ENCODE measurements around the gene HTT-AS. TPM values are rescaled to one million over a fixed set of nuclear protein-coding genes. Genes with fewer than 3 reads are reported as not detected.

HTT-AS gene
- total and polyA plus RNA-seq, 8 donors: not detected

DNA sequence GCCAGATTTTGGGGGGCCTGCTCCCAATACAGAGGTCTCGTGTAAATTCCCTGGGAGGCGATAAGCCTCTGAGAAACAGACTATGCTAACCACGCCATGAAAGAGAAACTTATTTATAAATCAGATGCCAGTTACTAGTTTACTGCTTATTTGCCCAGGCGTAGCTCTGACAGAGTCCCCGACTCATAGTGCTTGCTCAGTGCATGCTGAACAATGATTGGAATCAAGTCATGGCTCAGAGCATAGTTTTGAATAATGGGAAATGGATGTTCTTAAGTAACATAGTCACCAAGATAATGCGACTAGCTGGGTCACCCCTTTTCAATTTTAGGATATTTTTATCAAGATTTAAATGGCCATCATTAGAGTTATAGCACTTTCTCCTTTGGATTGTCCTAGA lies 40.0 kb upstream of the HTT-AS start:
- Histone ChIP-seq H3K27me3 (no peaks in the 10 kb centered on the region), H3K36me3 (peaks cover 0 to 15% (median 10%) of the 10 kb centered on the region in 3 donors), H3K27ac (no peak overlapping the region), H3K4me1 (peaks cover 0 to 11% (median 9%) of the 10 kb centered on the region in 3 donors), H3K9me3 (no peaks in the 10 kb centered on the region), H3K4me3 (no peak overlapping the region)
- FAIRE-seq (no peak), ATAC-seq (peak in 1 of 4 donors; percentile 24), DNase-seq (no peak)
- TF ChIP-seq, protein P1, sequence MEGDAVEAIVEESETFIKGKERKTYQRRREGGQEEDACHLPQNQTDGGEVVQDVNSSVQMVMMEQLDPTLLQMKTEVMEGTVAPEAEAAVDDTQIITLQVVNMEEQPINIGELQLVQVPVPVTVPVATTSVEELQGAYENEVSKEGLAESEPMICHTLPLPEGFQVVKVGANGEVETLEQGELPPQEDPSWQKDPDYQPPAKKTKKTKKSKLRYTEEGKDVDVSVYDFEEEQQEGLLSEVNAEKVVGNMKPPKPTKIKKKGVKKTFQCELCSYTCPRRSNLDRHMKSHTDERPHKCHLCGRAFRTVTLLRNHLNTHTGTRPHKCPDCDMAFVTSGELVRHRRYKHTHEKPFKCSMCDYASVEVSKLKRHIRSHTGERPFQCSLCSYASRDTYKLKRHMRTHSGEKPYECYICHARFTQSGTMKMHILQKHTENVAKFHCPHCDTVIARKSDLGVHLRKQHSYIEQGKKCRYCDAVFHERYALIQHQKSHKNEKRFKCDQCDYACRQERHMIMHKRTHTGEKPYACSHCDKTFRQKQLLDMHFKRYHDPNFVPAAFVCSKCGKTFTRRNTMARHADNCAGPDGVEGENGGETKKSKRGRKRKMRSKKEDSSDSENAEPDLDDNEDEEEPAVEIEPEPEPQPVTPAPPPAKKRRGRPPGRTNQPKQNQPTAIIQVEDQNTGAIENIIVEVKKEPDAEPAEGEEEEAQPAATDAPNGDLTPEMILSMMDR (IDR thresholded peaks at IDR 0.05): no peak
- intact Hi-C loops (cut with DNase I): no loop called here
- 96 to 98% methylated on average over 6 of the region's 6 CpGs for WGBS, 2 donors

DNA sequence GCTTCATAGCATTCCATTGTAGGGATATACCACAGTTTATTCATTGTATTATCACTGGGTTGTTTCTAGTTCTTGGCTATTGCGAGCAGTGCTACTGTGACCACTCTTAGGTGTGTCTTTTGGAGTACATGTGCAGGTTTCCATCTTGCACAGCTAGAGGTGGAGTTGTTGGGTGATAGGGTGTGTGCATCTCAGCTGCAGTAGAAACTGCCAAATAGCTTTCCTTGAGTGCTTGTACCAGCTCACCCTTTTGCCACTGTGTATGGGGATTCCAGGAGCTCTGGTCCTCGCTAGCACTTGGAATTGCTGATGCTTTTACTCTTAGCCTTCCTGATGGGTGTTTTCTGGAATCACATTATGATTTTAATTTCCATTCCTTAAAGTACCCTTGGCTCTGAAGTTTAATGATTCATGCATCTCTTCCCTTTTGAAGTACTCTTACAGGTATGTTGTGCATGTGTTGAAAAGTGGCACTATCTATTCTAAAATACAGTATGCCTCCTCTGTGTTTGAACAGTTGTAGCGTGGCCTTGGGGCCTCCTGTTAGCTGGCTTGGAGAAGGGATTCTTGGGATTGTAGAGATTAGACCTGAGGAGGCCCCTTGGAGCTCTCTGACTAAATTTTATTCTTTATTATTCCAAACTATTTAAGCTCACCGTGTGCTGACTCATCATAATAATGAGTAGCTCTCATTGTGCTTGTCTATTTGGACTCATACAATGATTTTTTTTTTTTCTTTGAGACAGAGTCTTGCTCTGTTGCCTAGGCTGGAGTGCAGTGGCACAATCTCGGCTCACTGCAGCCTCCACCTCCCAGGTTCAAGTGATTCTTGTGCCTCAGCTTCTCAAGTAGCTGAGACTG lies 38.5 kb upstream of the HTT-AS start:
- Histone ChIP-seq H3K27ac (no peak overlapping the region), H3K4me3 (no peak overlapping the region), H3K36me3 (peaks cover 0 to 18% (median 10%) of the 10 kb centered on the region in 3 donors), H3K4me1 (peaks cover 0 to 11% (median 9%) of the 10 kb centered on the region in 3 donors), H3K27me3 (no peaks in the 10 kb centered on the region), H3K9me3 (no peaks in the 10 kb centered on the region)
- DNase-seq: no peak
- FAIRE-seq: no peak
- TF ChIP-seq, protein P1 (IDR thresholded peaks at IDR 0.05): no peak
- ATAC-seq: peak; percentile 51 to 89 (median 68)
- intact Hi-C loops (cut with DNase I): no loop called here
- WGBS, 2 donors: 55 to 56% methylated on average over 5 of the region's 5 CpGs

DNA sequence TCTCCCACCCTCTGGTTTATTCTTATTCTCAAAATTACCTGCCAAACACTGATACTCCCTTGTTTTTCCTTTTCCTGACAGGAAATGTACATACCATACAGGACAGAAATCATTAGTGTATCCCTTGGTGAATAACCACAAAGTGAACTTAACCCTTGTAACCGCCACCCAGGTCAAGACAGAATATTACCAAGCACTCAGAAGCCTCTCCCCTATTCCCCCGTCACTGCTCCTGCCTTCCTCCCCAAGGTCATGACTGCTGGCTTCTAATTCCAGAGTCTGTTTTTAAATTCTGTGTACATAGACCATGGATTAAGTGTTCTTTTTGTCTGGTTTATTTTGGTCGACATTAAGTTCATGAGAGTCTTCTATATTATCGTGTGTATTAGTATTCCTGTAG lies 37.9 kb upstream of the HTT-AS start:
- Histone ChIP-seq H3K4me1 (peaks cover 0 to 11% (median 9%) of the 10 kb centered on the region in 3 donors), H3K36me3 (peaks cover 0 to 24% (median 14%) of the 10 kb centered on the region in 3 donors), H3K9me3 (no peaks in the 10 kb centered on the region), H3K27ac (no peak overlapping the region), H3K4me3 (no peak overlapping the region), H3K27me3 (no peaks in the 10 kb centered on the region)
- DNase-seq (no peak), ATAC-seq (no peak), FAIRE-seq (no peak)
- WGBS, 2 donors: 69 to 70% methylated on average over 4 of the region's 4 CpGs
- TF ChIP-seq, protein P1 (IDR thresholded peaks at IDR 0.05): no peak
- intact Hi-C loops (cut with DNase I): no loop called here

DNA sequence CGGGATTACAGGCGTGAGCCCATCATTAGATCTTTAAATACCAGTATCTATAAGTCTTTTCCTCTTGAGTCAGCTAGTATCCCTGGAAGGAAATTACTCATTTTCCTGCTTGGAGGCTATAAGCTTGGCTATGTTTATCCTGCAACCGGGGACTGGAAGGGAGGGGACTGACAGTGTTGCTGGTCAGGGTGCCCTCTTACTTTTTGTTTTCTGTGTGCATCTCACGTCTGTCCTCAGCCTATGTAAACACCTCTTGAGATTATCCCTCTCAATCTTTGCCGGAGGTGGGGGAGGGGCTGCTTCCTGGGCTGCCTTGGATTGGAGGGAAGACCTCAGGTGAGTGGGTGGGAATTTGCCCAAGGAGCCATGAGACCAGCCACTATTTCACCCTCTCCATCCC lies 37.1 kb upstream of the HTT-AS start:
- 66 to 69% methylated on average over 5 of the region's 5 CpGs for WGBS, 2 donors
- H3K27ac ChIP-seq: no peak overlapping the region
- DNase-seq (no peak), ATAC-seq (no peak), FAIRE-seq (no peak)
- TF ChIP-seq, protein P1 (IDR thresholded peaks at IDR 0.05): no peak
- no peaks in the 10 kb centered on the region for H3K9me3 ChIP-seq
- peaks cover 0 to 15% (median 13%) of the 10 kb centered on the region in 3 donors for H3K4me1 ChIP-seq
- H3K36me3 ChIP-seq: peaks cover 0 to 26% (median 11%) of the 10 kb centered on the region in 3 donors
- intact Hi-C loops (cut with DNase I): no loop called here
- H3K27me3 ChIP-seq: no peaks in the 10 kb centered on the region
- H3K4me3 ChIP-seq: no peak overlapping the region

DNA sequence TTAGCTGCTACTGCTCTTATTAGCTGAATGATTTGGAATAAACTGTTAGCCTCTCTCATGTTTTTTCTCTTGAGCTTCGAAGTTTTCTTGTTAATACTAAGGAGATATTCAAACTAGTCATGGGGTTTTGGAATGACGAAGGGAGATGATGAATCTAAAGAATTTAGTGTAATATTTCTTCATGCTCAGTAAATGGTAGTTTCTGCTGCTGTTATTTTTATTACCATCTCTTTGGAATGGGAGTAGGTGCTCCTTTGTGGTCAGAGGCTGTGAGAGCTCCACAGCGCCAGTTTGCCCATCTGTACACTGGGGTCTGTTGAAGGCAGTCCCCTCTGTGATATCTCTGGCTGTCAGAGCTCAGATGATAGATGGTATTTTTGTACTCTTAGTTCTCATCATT lies 33.9 kb upstream of the HTT-AS start:
- intact Hi-C loops (cut with DNase I): no loop called here
- FAIRE-seq: no peak
- ATAC-seq: no peak

More for the DNA sequence above, 33.9 kb upstream of the HTT-AS start:
- TF ChIP-seq, protein P1 (IDR thresholded peaks at IDR 0.05): no peak
- H3K9me3 ChIP-seq: no peaks in the 10 kb centered on the region
- H3K27ac ChIP-seq: peak overlapping the region in 2 of 4 donors; percentile 20 to 24
- no peak overlapping the region for H3K4me3 ChIP-seq
- no peaks in the 10 kb centered on the region for H3K27me3 ChIP-seq
- H3K4me1 ChIP-seq: peaks cover 0 to 11% (median 9%) of the 10 kb centered on the region in 3 donors
- no peak for DNase-seq
- peaks cover 0 to 12% (median 4%) of the 10 kb centered on the region in 3 donors for H3K36me3 ChIP-seq
- 88 to 90% methylated on average over 3 of the region's 3 CpGs for WGBS, 2 donors
